Pancreas (tissue), 10 donors: ENCODE data around the gene SP7. TPM values are rescaled to one million over a fixed set of nuclear protein-coding genes. Genes with fewer than 3 reads are reported as not detected.
"Not testable (repeated sequence)": the region's sequence is repeated elsewhere in the genome, so short reads cannot be mapped to it uniquely, and the experiment has no call there.

ENCODE experiments used
- ATAC-seq, 4 donors: fragments of 200-7000 bp; cut with Tn5 transposase; one replicate each; pipeline versions ENCODE4 v1.8.0 to v1.9.1; 2020; ENCODE audit warnings: mild to moderate bottlenecking in 4 of 4, moderate library complexity in 4 of 4
- DNase-seq, 6 donors: peaks; one replicate each; pipeline ENCODE4 v3.0.0-alpha.2; 2020
- FAIRE-seq: peaks from 2 replicates; lab custom pipeline; 2012; peaks lifted over from hg19 to GRCh38; lab: Jason Lieb, UNC
- H3K27ac ChIP-seq, 4 donors: fragments of 200-600 bp; sonication (generic); 1 replicate in 3 of 4; 2 replicates in 1 of 4; pipeline versions ENCODE4 v1.5.0 to v1.8.0; 2020
- H3K27me3 ChIP-seq, 4 donors: fragments of 200-600 bp; one replicate each; pipeline ENCODE4 v1.8.0; 2021
- H3K36me3 ChIP-seq, 3 donors: fragments of 200-600 bp; sonication (generic) in 1 of 3; one replicate each; pipeline versions ENCODE4 v1.5.0 to v1.8.0; 2020 to 2021
- H3K4me1 ChIP-seq, 3 donors: fragments of 200-600 bp; one replicate each; pipeline ENCODE4 v1.8.0; 2021
- H3K4me3 ChIP-seq, 4 donors: fragments of 200-600 bp; sonication (generic) in 2 of 4; one replicate each; pipeline versions ENCODE4 v1.5.0 to v1.8.0; 2020 to 2021
- H3K9me3 ChIP-seq, 4 donors: fragments of 200-600 bp; one replicate each; pipeline ENCODE4 v1.8.0; 2021
- WGBS, 2 donors: extraction: QIAGEN DNeasy Blood & Tissue Kit; methylation state at CpG; one replicate each; pipeline ENCODE4 v1.1.7; 2013; 5-methylcytosine and 5-hydroxymethylcytosine counted together
- intact Hi-C, 3 donors: fragments of 100-400 bp; cut with DNase I; formaldehyde crosslinking; loops; one replicate each; pipeline versions ENCODE4 v1.11.1 to v1.14.2; 2022
- polyA plus RNA-seq, 2 donors: library from polyadenylated mRNA; stranded (reverse); fragments of 200-250 nt; gene quantifications; one replicate each; pipeline ENCODE4 v1.2.3, GENCODE V29; 2013
- total RNA-seq, 6 donors: library from RNA; stranded (reverse); fragmentation: NEBNext Ultra II Directional in 4 of 6; extraction: Animal tissue kit (Norgen Biotek cat#: 25700) in 4 of 6; gene quantifications; one replicate each; pipeline versions ENCODE4 v1.2.1 to v1.2.4, GENCODE V29; 2021 to 2023
- TF ChIP-seq, protein P1 (sequence below), 4 donors: fragments of 200-600 bp; sonication (generic) in 3 of 4; IDR thresholded peaks; one replicate each; pipeline versions ENCODE4 v1.5.0 to v1.8.0; 2021; ENCODE audit warnings: antibody characterized with exemption in 4 of 4
- donor health status: healthy with polysubstance abuse.
- donor health status: DM: no; HTN: no; CAD: no; lungs with moderate emphysema.
- donor health status: DM: no; HTN: no; CAD: no.
- donor health status: control.
- donor health status: control.
- donor health status: Bipolar disorder and iron deficiency.
- donor health status: DM: yes; HTN: yes; CAD: no.
- donor health status: DM: no; HTN: no; CAD: no.
- donor health status: DM: no; HTN: no; CAD: no.
- donor health status: DM: yes; HTN: yes; CAD: no.

The SP7 gene
- total and polyA plus RNA-seq, 8 donors: not detected

DNA sequence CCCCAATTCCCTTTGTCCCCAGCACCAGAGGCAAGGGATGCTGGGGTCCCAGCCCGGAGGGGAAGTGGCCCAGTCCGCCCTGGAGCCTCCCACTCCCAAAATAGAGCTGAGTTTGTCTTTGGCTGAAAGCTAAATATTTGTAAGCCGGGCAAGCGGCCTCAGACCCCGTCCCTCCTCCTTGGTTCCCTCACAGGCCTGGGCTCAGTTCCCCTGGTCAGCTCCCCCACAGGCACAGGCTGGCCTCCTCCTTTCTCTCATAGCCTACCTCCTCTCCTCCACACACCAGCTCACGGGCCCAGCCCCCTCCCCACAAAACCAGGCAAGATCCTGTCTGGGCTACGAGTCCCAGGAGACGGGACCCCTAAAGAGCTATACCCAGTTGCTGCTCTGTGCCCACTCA, 1.3 kb downstream of the SP7 start:
- FAIRE-seq: no peak
- Histone ChIP-seq H3K4me1 (no peaks in the 10 kb centered on the region), H3K9me3 (no peaks in the 10 kb centered on the region), H3K4me3 (no peak overlapping the region), H3K27ac (no peak overlapping the region), H3K27me3 (no peaks in the 10 kb centered on the region), H3K36me3 (no peaks in the 10 kb centered on the region)
- intact Hi-C loops: no loop called here
- TF ChIP-seq, protein P1, sequence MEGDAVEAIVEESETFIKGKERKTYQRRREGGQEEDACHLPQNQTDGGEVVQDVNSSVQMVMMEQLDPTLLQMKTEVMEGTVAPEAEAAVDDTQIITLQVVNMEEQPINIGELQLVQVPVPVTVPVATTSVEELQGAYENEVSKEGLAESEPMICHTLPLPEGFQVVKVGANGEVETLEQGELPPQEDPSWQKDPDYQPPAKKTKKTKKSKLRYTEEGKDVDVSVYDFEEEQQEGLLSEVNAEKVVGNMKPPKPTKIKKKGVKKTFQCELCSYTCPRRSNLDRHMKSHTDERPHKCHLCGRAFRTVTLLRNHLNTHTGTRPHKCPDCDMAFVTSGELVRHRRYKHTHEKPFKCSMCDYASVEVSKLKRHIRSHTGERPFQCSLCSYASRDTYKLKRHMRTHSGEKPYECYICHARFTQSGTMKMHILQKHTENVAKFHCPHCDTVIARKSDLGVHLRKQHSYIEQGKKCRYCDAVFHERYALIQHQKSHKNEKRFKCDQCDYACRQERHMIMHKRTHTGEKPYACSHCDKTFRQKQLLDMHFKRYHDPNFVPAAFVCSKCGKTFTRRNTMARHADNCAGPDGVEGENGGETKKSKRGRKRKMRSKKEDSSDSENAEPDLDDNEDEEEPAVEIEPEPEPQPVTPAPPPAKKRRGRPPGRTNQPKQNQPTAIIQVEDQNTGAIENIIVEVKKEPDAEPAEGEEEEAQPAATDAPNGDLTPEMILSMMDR (IDR thresholded peaks at IDR 0.05): no peak
- ATAC-seq: no peak
- DNase-seq: no peak
- WGBS, 2 donors: 68 to 77% methylated on average over 8 of the region's 8 CpGs

GRCh38 chr12:53333845-53334244, 2.3 kb downstream of the SP7 start:
- H3K9me3 ChIP-seq: no peaks in the 10 kb centered on the region
- no peaks in the 10 kb centered on the region for H3K36me3 ChIP-seq
- WGBS, 2 donors: 49 to 58% methylated on average over 7 of the region's 7 CpGs
- no peak overlapping the region for H3K27ac ChIP-seq
- DNase-seq (no peak), ATAC-seq (no peak), FAIRE-seq (no peak)
- H3K27me3 ChIP-seq: no peaks in the 10 kb centered on the region
- TF ChIP-seq, protein P1 (IDR thresholded peaks at IDR 0.05): no peak
- H3K4me3 ChIP-seq: no peak overlapping the region
- intact Hi-C loops: no loop called here
- no peaks in the 10 kb centered on the region for H3K4me1 ChIP-seq

DNA sequence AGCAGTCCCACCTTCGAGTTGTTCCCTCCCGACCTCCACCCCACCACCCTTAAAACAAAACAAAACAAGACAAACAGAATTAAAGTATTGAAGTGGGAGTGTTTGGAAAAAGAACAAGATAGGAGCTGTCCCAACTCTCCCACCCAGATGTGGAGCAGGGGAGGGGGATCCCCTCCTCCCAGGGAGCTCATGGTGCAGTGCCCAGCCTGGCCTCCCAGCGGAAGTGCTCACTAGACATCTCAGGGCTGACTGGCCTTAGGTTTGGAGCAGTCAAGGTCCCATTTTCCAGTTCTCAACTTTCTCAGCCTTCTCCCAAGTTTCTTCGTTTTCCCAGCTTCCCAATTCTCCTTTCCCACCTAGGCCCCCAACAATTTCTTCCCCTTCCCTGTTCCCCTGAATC, 2.9 kb downstream of the SP7 start:
- H3K27me3 ChIP-seq: no peaks in the 10 kb centered on the region
- no peak for ATAC-seq
- no peak for FAIRE-seq
- H3K4me3 ChIP-seq: no peak overlapping the region
- intact Hi-C loops: no loop called here
- H3K27ac ChIP-seq: no peak overlapping the region
- H3K4me1 ChIP-seq: no peaks in the 10 kb centered on the region
- 69 to 80% methylated on average over 4 of the region's 4 CpGs for WGBS, 2 donors
- no peaks in the 10 kb centered on the region for H3K36me3 ChIP-seq
- no peak for DNase-seq
- no peaks in the 10 kb centered on the region for H3K9me3 ChIP-seq
- TF ChIP-seq, protein P1 (IDR thresholded peaks at IDR 0.05): no peak

GRCh38 chr12:53332744-53333143, 3.4 kb downstream of the SP7 start:
- TF ChIP-seq, protein P1 (IDR thresholded peaks at IDR 0.05): no peak
- H3K4me1 ChIP-seq: no peaks in the 10 kb centered on the region
- intact Hi-C loops: no loop called here
- no peak for ATAC-seq
- H3K36me3 ChIP-seq: no peaks in the 10 kb centered on the region
- H3K9me3 ChIP-seq: no peaks in the 10 kb centered on the region
- no peaks in the 10 kb centered on the region for H3K27me3 ChIP-seq
- H3K4me3 ChIP-seq: no peak overlapping the region
- no peak for DNase-seq
- no peak for FAIRE-seq
- H3K27ac ChIP-seq: no peak overlapping the region
- WGBS, 2 donors: 76 to 81% methylated on average over 15 of the region's 15 CpGs

GRCh38 chr12:53332339-53332738, 3.8 kb downstream of the SP7 start:
- H3K27me3 ChIP-seq, DNase-seq, H3K4me1 ChIP-seq, ATAC-seq, H3K36me3 ChIP-seq, H3K4me3 ChIP-seq, intact Hi-C loops, FAIRE-seq, H3K9me3 ChIP-seq, H3K27ac ChIP-seq: not testable (repeated sequence)

GRCh38 chr12:53330671-53331070, 5.5 kb downstream of the SP7 start:
- intact Hi-C loops: no loop called here
- no peak for DNase-seq
- Histone ChIP-seq H3K27me3 (no peaks in the 10 kb centered on the region), H3K36me3 (no peaks in the 10 kb centered on the region), H3K4me1 (peaks cover 0 to 4% (median 0%) of the 10 kb centered on the region in 3 donors), H3K27ac (no peak overlapping the region), H3K9me3 (no peaks in the 10 kb centered on the region), H3K4me3 (no peak overlapping the region)
- TF ChIP-seq, protein P1 (IDR thresholded peaks at IDR 0.05): no peak
- WGBS, 2 donors: 70 to 72% methylated on average over 5 of the region's 5 CpGs
- no peak for ATAC-seq
- FAIRE-seq: no peak
